ENCODE data around the gene DNER.
"Not testable (repeated sequence)": the region's sequence is repeated elsewhere in the genome, so short reads cannot be mapped to it uniquely, and the experiment has no call there.

The DNER gene

DNA sequence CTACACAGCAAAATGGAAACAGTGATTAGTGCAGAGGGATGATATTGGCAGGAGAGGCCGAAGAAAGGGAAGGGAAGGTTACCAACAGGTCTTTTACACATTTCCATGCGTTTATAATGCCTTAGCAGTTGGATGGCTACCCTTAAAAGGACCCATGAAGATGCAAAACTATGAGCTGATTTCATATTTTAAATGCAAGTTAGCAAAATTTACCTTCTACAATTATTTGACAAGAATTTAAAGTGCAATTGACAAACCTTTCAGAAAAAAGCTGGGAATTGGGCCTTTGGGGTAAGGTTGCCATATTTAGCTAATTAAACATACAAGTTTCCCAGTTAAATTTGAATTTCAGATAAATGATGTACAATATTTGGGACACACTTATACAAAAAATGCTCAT lies 13.3 kb downstream of the DNER start:
- no peak for DNase-seq (ENCODE audit: low read depth in 2 of 2)
- no peak for TF ChIP-seq CTCF (IDR thresholded peaks at IDR 0.05; ENCODE audit: low read depth, low read length)
- H3K4me3 ChIP-seq (replicated peaks in 1 of 2; ENCODE audit: low read depth in 2 of 2, low read length in 2 of 2) = no peak overlapping the region

- DNase-seq (ENCODE audit: low read depth in 2 of 2) = no peak
- no peak overlapping the region for H3K4me3 ChIP-seq (replicated peaks in 1 of 2; ENCODE audit: low read depth in 2 of 2, low read length in 2 of 2)
- no peak for TF ChIP-seq CTCF (IDR thresholded peaks at IDR 0.05; ENCODE audit: low read depth, low read length)
These were observed 18.4 kb downstream of the DNER start for GRCh38 chr2:229695961-229696360.

- DNase-seq (ENCODE audit: low read depth in 2 of 2); H3K4me3 ChIP-seq (replicated peaks in 1 of 2; ENCODE audit: low read depth in 2 of 2, low read length in 2 of 2): not testable (repeated sequence)
These were observed 20.5 kb downstream of the DNER start for GRCh38 chr2:229693845-229694244.

GRCh38 chr2:229691631-229692030 lies 22.7 kb downstream of the DNER start:
- DNase-seq (ENCODE audit: low read depth in 2 of 2) = no peak
- no peak for TF ChIP-seq CTCF (IDR thresholded peaks at IDR 0.05; ENCODE audit: low read depth, low read length)
- no peak overlapping the region for H3K4me3 ChIP-seq (replicated peaks in 1 of 2; ENCODE audit: low read depth in 2 of 2, low read length in 2 of 2)

DNA sequence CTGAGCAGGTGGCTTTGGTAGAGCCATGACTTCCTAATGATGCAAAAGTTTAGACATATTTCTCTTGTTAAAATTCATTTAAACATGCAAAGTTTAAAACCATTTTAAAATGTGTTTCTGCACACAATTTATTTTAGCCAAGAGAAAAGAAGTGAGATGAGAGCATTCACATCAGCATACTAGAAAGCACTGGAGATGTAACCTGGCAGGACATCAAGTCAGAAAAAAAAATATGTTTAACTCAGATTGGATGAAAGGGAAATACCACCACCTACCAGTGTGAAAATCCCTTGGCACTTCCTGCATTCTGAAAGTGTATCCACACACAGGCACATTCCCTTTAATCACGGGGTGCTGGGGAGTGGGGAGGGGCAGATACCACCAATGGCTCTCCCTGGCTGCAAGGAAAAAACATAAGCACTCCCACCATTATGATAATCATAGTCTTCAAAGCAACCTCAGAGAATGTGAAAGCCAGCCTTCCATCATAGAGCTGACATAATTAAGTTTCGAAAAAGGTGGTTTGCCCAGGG lies 25.0 kb downstream of the DNER start:
- DNase-seq (ENCODE audit: low read depth in 2 of 2) = no peak
- H3K4me3 ChIP-seq (replicated peaks in 1 of 2; ENCODE audit: low read depth in 2 of 2, low read length in 2 of 2) = no peak overlapping the region
- no peak for TF ChIP-seq CTCF (IDR thresholded peaks at IDR 0.05; ENCODE audit: low read depth, low read length)

GRCh38 chr2:229688141-229688540 lies 26.2 kb downstream of the DNER start:
- TF ChIP-seq CTCF (IDR thresholded peaks at IDR 0.05; ENCODE audit: low read depth, low read length) = no peak
- H3K4me3 ChIP-seq (replicated peaks in 1 of 2; ENCODE audit: low read depth in 2 of 2, low read length in 2 of 2) = no peak overlapping the region
- no peak for DNase-seq (ENCODE audit: low read depth in 2 of 2)

- TF ChIP-seq CTCF (IDR thresholded peaks at IDR 0.05; ENCODE audit: low read depth, low read length) = no peak
- DNase-seq (ENCODE audit: low read depth in 2 of 2) = no peak
- H3K4me3 ChIP-seq (replicated peaks in 1 of 2; ENCODE audit: low read depth in 2 of 2, low read length in 2 of 2) = no peak overlapping the region
These were observed 28.0 kb downstream of the DNER start for GRCh38 chr2:229686122-229686919.

All from cardiac fibroblast (primary cell).